Globus pallidus (tissue), 1 donor: ENCODE data around the gene GPR176.
A peak's percentile ranks its signal among the peaks of the same experiment; 100 is the strongest.

Experiments
- DNase-seq: peaks from one replicate; pipeline ENCODE4 v3.0.0-alpha.2; 2015; ENCODE audit warnings: low spot score

GPR176 gene

DNA sequence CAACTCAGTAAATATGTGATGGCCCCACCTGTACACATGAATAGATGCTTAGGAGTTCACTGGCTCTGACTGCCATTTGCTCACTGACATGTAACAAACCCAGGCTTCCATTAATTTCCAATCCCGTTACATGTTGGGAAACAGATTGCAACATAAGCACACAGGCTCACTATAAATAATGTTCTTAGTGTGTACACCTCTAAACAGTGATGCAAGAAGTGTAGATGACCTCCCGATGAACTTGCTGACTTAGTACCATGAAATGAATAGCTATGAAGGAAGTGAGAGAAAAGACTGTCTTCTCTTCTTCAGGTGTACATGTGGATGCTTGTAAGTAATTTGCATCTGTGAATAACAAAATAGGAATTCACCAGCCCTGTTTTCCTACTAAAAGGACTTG is 116.0 kb downstream of the GPR176 start:
- no peak for DNase-seq

DNA sequence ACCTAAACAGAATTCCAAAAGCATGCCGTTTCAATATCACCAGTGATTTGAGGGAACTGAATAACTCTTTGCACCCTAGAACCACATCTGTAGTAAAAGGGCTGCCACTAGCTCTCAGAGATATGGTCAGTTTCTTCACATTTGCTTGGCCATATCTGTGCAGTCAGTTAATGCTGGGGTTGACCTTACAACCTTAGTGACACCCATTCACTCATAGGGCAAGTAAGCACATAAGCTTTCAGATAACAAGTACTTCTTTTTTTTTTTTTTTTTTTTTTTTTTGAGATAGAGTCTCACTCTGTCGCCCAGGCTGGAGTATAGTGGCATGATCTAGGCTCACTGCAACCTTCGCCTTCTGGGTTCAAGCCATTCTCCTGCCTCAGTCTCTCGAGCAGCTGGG is 117.0 kb downstream of the GPR176 start:
- no peak for DNase-seq

DNA sequence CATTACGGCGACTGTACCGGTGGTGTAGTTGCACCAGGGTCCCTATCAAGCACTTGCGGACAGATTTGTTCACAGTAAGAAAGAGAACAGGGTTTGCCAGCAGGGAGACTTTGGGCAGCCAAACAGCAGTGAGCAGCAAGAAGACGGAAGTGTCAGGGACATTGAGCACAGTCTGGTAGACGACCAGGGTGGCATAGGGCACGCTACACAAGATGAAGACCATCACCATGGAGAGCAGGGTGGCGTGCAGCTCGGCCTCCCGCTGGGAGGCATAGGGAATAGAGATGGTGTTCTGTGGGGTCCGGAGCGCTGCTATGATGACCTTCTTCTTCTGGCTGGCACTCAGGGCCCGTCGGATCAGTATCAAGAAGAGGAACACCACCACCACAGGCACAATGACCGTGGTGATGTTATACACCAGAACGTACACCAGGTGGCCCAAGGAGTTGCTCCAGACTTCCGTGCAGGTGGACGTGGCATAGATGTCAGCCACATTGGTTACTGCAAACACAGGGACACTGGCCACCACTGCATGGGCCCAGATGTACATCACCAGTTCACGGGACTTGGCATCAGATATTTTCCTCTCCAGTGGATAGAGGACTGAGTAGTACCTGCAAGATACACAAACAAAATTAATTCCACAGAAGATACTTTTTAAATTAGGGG is 118.3 kb downstream of the GPR176 start:
- no peak for DNase-seq

DNA sequence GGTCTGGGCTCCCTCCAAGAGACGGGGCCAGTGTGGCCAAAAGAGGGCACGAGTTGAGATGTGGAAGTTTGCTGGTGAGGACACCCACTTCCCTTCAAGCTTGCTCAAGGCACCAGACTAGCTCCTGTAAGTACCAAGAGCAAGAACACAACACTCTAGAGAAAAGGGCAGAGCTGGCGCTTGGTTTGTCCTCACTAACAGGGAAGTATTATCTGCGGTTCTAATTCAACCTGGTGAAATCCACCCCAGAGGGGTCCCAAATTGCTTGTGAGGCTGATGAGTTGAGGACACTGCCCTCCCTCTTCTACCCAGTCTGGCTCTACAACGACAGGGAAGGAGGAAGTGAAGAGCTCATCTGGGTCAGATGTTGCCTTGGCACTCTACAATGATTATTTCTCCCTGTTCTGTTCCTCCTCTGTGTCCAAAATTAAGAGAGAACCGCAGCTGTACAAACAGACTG is 120.5 kb downstream of the GPR176 start:
- DNase-seq, result no peak

DNA sequence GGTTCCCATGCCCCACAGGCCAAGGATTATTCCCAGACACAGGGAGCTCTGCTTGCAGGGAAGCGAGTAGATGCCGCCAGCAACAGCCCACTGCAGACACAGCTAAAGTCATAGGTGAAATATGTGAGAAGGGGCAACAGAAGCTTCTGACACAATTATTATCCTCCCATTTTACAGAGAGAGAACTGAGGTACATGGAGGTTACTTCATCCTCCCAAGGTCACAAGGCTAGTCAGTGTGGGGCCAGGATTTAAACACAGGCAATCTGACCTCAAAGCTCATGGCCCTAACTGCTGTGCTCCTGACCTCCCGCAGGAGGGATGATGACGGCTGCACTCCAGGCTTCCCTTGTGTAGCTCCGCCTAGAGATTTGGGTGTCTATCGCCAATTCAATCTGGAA is 121.7 kb downstream of the GPR176 start:
- no peak for DNase-seq

DNA sequence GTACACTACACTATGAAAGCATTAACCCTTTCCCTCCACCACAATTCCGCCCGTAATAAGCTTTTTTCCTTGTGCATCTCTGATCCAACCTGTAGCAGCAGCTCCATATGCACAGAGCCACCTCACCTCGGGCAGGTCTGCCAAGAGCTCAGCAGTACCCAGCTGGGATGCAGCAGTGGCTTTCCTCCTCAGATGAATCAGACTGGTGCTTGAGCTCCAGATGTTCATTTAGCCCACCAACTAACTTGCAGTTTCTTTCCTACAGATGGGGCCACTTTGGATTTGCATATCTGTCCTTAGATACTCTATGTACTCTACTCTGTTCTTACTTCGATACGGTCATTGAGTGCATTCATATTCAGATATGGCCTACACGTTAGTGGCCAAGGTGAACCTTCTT is 122.7 kb downstream of the GPR176 start:
- DNase-seq, result no peak

DNA sequence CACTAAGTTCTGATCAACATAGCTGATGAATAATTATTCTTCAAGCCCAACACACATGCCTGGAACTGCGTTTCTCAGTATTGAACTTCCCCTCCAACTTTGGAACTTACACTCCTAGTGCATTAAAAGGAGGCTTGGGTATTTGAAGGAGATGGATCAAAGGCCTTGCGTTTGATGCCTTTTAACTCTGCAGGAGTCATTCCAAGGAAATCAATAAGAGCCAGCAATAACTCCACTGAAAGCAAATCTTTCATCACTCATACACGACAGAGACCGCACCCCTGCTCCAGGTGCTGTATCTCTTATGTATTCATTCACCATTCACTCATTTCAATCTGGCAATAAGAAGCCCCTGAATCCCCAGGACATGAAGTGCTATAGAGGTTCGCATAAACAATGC is 123.5 kb downstream of the GPR176 start:
- no peak for DNase-seq

DNA sequence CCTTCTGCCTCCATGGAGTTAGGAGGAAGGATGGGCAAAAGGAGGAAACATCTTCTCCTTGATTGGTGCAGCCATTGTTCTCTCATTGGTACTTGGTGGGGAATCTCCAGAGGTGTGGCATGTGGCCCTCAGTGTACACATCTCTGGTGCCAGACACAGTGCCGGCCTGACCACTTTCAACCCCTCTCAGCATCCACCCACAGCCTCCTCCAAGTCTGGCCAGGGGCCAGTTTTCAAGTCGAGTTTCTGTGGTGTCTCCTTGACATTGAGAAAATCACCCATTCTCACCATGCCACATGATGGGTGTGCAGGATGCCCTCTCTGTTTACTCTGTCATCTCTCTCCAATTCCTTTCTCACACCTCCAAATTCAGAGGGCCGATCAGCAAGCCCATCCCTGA is 124.6 kb downstream of the GPR176 start:
- DNase-seq, result no peak

DNA sequence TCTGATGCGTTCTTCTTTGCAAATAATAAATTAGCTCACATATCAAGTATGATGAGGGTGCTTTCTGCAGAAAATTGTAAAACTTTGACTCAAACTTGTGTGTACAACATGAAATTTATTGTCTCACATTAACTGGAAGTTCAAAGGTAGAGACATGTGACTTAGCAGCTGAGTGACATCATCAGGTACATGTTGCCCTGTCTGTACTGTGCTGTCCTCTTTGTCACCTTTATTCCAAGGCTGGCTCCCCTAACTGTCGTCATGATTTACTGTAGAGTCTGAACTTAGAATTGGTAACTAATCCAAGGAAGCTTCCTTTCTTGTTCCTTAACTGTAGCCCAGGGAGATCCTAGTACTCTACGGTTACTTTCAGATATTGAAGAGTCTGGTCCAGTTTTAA is 125.1 kb downstream of the GPR176 start:
- no peak for DNase-seq

DNA sequence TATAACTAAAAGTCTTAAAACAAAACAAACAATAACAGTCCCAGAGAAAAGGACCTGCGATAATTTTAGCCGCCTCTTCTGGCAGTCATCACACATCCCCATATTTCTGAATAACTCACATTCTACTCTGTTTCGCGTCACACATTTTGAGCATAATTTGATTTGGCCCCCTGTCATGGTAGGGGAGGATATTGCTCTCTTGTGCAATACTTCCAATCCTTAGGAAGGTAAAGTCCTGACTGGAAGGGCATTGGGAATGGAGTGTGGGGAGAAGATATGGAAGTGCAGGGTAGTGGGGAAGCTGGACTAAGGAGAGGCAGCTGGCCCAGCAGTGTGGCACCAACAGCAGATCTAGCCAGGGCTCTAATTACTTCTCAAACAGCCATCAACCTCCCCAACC is 126.1 kb downstream of the GPR176 start:
- DNase-seq, result no peak

DNA sequence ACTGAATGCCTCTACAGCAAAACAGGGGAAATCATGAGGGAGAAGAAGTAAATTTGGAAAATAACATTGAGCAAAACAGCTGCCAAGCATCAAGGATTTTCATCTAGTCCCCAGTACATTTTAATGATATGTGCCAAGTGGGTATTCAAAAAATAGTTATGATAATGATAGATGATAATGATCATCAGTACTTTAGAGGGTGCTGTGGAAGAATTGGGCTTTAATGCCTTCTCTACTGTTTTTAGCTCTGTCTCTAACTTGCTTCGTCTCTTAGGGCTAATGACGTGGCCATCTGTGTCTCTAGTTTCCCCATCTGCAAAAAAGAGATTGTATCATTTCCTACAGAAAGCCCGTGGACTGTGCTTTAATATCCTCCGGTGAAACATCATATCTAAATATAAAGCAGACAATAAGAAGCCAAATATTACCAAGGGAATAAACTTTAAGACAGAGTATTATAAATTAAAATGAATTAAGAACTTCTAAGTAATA is 127.2 kb downstream of the GPR176 start:
- DNase-seq, result no peak

DNA sequence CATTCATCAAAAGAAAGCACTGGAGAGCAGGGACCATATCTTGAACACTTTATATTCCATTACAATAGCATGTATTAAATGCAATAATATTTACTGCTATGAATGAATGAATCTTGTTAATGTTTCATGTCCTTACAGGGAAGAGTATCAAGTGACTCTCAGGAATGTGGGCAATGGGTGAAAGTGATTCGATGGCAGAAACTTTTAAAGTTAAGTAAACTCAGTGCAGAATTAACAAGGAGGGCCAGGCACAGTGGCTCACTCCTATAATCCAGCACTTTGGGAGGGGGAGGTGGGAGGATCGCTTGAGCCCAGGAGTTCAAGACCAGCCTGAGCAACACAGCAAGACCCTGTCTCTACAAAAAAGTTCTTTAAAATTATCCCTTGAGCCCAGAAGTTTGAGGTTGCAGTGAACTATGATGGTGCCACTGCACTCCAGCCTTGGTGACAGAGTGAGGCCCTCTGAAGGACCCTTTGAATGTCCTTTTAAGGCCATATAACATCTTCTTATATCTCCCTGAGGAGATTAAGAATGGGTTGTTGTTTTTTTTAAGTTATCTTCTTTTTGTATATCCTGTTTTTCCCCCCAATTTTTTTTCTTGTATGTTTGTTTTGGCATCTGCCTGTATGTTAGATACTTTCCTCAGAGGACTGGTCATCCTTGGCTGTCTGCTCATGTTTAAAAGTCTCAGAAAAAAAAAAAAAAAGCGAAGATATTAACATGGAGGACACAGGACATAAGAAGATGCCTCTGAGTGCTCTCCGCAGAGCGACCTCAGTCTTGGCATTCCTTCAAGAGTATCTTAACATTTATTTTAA is 127.8 kb downstream of the GPR176 start:
- no peak for DNase-seq

DNA sequence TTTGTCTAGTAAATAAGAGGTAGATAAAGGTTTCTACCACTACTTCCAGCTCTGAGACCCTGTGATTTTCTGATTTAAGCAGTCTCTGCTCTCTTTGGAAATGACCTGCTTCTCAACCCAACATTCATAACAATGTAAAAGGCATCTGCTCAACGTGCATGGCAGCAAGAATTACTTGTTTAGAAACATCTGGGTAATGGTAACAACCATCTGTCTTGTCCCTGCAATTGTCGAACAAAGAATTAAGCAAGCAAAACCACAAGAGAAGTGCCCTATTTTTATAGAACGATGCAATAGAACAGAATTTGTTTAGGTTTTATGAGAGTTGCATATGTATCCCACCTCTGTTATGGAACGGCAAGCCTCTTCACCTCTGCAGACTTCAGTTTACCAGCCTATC is 130.3 kb downstream of the GPR176 start:
- no peak for DNase-seq

DNA sequence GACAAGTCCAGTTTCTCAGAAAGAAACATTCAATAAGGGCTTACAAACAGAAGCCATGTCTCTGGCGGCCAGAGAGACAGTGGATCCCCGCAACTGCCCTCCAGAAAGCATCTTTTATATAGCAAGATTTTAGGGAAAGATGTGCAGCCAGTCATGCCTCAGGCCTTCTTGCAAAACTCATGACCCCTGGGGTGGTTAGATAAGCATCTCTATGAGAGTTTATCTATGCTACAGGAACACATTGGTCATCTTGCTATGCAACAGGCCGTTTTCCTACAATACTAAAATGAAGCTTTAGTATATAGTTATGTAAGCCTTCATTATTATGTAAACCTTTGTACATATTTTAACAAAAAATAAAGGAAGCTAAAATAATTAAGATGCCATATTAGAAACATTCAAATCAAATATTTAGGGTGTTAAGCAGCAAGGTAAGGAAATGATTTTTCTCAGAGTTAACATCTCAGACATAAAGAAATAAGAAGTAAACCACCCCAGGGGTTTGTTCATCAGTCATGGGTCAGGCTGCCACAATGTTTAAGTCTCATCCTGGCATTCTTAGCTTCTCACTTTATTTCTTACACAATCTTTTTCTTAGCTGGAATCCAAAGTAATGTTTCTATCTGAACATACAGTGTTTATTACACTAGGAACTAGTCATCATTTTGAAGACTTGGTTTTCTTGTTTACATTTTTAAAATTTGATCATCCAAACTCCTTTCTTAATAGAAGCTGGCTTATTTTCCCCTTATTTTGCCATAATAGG is 131.1 kb downstream of the GPR176 start:
- no peak for DNase-seq

DNA sequence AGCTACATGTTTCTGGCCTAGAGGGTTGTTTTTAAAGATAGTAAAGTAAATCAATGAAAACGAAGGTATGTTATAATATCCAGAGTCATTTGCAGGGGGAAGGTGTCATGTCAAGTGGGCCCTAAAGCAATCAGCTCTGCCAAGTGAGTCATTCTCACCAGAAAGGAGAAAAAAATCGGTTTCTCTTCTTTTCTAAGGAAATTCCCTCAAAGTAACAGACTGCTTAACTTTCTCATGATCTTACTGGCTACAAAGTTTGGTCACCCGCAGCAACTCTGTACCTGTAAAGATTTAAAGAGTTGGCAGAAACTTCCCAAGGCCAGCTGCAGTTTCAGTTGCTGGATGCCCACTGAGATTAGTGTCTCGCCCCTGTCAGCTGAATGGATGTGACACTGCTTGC is 132.0 kb downstream of the GPR176 start:
- no peak for DNase-seq

DNA sequence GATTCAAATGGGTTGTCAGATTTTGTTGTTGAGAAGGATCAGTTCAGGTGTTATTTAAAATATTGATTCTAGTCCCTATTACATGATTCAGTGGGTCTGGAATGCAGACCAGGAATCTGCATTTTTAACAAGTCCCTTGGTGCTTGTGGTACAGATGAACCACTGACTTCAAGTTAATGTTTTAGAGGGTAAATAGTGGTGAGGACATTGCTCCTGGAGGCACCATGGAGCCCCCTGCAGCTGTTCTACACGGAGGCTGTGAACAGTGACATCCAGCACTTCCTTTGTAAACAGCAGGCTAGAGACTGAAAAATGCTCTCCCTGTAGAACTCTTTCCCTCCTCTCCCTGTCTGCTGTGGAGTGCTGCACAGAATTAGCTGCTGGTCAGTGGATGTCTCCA is 132.6 kb downstream of the GPR176 start:
- DNase-seq, result no peak

DNA sequence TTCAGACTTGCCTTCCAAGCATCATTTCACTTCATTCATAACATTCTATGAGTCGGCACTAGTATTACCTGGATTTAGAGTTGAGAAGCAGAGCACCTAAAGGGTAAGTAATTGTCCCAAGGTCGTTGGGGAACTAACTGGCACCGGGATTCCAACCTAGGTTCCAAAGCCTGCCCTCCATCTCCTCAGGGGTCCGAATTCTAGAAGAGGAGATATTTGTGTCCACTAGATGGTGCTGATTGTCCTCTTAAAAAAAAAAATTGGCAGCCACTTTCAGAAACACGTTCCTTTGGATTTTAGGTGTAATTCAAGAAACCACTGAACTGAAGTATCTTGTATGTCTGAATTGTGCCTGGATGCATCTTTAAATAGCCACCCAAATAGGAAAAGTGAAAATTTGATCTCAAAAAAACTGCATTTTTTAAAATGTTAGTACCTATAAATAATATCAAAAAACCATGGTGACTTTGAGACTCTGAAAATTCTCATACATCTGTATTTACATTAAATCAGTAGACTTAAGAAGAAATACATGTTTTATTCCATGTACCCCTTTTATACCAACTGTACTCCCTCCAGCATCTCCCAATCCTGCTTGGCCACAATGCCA is 133.5 kb downstream of the GPR176 start:
- DNase-seq, result peak; percentile 61

DNA sequence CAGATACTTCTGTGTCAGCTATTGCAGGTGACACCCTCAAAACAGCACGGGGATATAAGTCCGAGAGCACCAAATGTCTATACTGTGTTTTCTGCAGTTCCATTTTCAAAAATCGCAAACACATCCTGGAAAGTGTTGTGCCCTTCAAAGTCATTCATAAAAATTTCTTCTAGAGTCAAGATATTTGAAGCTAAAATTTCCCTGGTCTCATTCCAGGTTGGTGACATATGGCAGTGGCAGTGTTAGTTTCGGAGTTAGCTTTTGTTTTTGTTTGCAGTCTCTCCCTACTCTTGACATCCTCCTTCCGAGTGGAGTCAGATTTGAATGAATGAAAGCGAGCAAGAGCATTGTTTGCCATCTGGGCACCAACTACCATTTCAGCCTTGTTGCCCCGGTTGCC is 134.2 kb downstream of the GPR176 start:
- DNase-seq, result no peak

DNA sequence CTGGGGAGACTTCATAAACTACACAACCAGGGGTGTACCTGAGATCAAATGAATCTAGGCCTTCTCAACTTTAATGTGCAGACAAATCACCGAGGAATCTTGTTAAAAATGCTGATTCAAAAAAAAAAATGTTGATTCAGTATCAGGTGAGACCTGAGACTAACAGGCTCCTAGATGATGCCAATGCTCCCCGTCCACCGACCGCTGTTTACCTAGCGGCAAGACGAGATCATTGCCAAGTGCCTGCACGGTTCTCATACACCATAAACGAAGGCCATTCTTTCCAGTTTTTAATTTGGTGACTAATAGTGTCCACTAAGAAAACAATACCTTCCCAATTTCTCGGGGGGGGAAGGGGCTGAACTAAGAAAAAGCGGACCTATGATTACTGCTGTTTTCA is 134.9 kb downstream of the GPR176 start:
- DNase-seq, result no peak

DNA sequence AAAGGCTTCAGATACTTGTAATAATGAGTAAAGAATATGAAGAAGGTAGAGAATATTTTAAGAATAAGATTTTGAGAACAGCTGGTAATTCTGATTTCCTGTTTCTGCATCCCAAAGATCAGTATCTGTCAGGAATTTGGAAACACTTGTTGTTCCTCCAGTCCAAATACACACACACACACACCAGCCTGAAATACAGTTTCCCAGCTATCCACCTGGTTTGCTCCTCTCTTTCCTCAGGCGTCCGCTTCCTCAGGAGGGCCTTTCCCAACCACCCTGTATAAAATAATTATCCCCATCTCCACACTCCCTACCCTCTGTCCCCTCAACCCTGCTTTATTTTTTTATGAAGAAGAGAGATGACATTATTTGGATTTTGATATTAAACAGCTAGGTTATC is 135.4 kb downstream of the GPR176 start:
- no peak for DNase-seq

DNA sequence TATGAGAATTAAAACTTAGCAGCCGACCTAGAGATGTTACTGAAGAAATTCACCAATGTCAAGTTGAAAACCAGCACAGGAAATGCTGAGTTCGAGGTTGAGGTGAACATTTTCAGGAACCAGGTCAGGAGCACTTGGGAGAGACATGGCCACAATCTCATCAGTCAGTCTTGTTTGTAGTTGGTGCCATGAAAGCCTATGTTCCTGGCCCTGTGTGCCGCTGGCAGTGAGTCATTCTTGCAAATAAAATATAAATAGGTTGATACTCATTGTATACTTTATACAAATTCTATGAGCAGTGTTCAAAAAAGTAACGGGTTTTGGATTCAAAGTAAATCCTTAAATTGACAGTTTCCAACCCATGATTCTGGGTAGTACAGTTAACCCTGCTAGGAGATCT is 135.9 kb downstream of the GPR176 start:
- no peak for DNase-seq

DNA sequence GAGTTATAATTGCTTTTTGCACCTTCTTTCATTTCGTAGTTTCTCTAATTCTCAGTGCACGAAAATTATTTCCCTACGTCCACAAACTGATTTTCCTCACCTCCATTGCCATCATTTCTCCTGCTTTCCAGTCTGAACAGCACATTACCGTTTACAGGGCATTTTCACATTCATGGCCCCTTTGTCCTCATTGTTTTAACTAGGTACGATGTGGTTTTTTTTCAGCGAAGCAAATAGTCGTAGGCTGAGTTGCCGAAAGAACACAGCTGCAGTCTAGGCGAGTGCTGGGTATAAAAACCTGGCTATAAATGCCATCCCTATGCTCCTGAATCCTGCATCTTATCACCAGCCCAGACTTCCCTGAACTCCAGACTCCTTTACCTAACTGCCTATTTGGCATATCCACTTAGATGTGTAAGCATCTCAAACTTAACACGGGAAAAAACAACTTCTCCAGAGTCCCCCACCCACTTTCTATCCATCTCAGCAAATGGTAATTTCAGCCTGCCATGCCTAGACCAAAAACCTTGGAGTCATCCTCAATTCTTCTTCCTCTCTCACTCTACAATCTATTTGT is 136.7 kb downstream of the GPR176 start:
- DNase-seq, result no peak
